Mesothelial cell of epicardium (in vitro differentiated cells): ENCODE measurements around the gene PYCR2. TPM values are rescaled to one million over a fixed set of nuclear protein-coding genes. Genes with fewer than 3 reads are reported as not detected.
"Not testable (repeated sequence)": the region's sequence is repeated elsewhere in the genome, so short reads cannot be mapped to it uniquely, and the experiment has no call there.

Experiments used
- DNase-seq, 2 experiments: peaks; one replicate each; pipeline ENCODE4 v3.0.0; 2021; ENCODE audit warnings: low spot score in 2 of 2; ENCODE audit not compliant: unreplicated experiment in 2 of 2
- H3K27ac Mint-ChIP-seq: 2 replicates; pipeline ENCODE4 v1.8.0; 2021; ENCODE audit warnings: mixed read lengths
- H3K27me3 Mint-ChIP-seq: 2 replicates; pipeline ENCODE4 v1.8.0; 2021; ENCODE audit warnings: low read depth, mixed read lengths
- H3K36me3 Mint-ChIP-seq: 2 replicates; pipeline ENCODE4 v1.8.0; 2021; ENCODE audit warnings: mixed read lengths
- H3K4me1 Mint-ChIP-seq: 2 replicates; pipeline ENCODE4 v1.8.0; 2021; ENCODE audit warnings: mixed read lengths
- H3K4me3 Mint-ChIP-seq: 2 replicates; pipeline ENCODE4 v1.8.0; 2021; ENCODE audit warnings: mild to moderate bottlenecking, moderate library complexity, mixed read lengths
- H3K9me3 Mint-ChIP-seq: 2 replicates; pipeline ENCODE4 v1.8.0; 2021; ENCODE audit warnings: mixed read lengths
- total RNA-seq: library from RNA; stranded (reverse); gene quantifications from 3 replicates; pipeline ENCODE4 v1.2.1, GENCODE V29; 2021
- TF ChIP-seq, protein P1 (sequence below): fragments of 200-600 bp; sonication (generic); IDR thresholded peaks from one replicate; pipeline ENCODE4 v1.5.0; 2021; ENCODE audit warnings: antibody characterized with exemption; ENCODE audit not compliant: unreplicated experiment

Gene PYCR2
- total RNA-seq, result 36.6 to 38.9 TPM (median 37.0 TPM) in 3 replicates

DNA sequence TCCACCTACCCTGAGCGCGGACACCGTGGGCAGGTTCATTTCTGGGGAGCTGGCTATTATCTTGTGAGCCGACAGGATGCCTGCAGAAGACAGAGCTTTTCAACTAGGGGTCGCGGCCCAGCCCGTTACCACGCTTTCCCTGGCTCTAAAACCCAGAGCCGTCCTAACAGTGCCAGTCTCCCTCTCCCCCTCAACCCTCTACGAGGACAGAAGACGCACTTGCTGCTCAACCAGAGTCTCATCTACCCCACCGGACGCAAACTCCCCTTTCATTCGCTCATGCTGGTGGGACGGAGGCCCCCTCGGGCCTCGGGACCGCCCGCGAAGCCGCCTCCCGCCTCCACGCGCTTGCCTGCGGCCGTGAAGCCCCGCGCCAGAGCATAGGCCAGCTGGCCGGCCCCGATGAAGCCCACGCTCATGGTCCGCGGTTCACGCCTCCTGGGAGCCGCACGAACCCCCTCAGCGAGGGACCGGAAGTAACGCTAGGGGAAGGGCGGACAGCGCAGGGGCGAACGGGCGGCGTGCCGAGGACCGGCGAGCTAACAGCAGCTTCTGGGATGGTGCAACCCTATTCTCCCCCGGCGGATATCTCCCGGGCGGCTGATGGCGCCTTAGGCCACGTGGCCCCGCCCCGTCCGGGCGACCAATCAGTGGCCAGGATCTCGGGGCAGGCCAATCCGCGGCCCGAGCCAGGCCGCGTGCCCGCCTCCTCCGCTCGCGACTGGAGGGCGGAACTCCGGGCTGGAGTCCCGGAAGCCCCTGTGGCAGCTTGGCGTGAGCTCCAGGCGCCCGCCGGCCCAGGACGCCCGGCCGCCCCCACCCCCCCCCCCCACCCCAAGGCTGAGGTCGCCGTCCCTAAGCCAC is at the start of gene PYCR2:
PYCR2 (minus strand) TSS at position 559 of the 864 bp plus-strand sequence; CDS start at position 419, 140 bp downstream.
- Mint-ChIP-seq H3K36me3 (peaks cover 8% of the 10 kb centered on the region), H3K27ac (peak within 1 kb of the TSS; percentile 95), H3K4me3 (peak within 1 kb of the TSS; percentile 90), H3K4me1 (peaks cover 11% of the 10 kb centered on the region), H3K27me3 (no peaks in the 10 kb centered on the region), H3K9me3 (no peaks in the 10 kb centered on the region)
- DNase-seq, result peak; percentile 92 to 96
- TF ChIP-seq, protein P1, sequence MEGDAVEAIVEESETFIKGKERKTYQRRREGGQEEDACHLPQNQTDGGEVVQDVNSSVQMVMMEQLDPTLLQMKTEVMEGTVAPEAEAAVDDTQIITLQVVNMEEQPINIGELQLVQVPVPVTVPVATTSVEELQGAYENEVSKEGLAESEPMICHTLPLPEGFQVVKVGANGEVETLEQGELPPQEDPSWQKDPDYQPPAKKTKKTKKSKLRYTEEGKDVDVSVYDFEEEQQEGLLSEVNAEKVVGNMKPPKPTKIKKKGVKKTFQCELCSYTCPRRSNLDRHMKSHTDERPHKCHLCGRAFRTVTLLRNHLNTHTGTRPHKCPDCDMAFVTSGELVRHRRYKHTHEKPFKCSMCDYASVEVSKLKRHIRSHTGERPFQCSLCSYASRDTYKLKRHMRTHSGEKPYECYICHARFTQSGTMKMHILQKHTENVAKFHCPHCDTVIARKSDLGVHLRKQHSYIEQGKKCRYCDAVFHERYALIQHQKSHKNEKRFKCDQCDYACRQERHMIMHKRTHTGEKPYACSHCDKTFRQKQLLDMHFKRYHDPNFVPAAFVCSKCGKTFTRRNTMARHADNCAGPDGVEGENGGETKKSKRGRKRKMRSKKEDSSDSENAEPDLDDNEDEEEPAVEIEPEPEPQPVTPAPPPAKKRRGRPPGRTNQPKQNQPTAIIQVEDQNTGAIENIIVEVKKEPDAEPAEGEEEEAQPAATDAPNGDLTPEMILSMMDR, result no peak

DNA sequence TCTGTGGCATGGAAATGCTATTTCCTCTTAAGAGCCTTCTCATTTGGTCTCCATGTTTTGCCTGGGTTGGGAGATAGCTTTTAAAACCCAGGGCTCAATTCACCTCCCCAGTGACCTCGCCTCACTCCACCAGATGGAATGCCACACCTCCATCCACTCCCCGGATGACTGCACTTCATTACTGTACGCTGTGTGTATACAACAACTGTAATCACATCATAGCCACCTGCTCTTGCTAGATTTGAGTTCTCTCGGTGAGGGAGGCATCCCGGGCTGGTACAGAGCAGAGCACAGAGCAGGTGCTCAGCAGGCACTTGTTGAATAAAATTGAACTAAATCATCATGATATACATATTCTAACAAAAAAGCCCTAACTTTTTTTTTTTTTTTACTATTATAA is 49.1 kb upstream of the PYCR2 start:
- DNase-seq, result no peak
- TF ChIP-seq, protein P1, result no peak
- peaks cover 7% of the 10 kb centered on the region for H3K4me1 Mint-ChIP-seq
- peaks cover 8% of the 10 kb centered on the region for H3K36me3 Mint-ChIP-seq
- H3K9me3 Mint-ChIP-seq, result peaks cover 5% of the 10 kb centered on the region
- H3K4me3 Mint-ChIP-seq, result no peak overlapping the region
- H3K27ac Mint-ChIP-seq, result no peak overlapping the region
- no peaks in the 10 kb centered on the region for H3K27me3 Mint-ChIP-seq

DNA sequence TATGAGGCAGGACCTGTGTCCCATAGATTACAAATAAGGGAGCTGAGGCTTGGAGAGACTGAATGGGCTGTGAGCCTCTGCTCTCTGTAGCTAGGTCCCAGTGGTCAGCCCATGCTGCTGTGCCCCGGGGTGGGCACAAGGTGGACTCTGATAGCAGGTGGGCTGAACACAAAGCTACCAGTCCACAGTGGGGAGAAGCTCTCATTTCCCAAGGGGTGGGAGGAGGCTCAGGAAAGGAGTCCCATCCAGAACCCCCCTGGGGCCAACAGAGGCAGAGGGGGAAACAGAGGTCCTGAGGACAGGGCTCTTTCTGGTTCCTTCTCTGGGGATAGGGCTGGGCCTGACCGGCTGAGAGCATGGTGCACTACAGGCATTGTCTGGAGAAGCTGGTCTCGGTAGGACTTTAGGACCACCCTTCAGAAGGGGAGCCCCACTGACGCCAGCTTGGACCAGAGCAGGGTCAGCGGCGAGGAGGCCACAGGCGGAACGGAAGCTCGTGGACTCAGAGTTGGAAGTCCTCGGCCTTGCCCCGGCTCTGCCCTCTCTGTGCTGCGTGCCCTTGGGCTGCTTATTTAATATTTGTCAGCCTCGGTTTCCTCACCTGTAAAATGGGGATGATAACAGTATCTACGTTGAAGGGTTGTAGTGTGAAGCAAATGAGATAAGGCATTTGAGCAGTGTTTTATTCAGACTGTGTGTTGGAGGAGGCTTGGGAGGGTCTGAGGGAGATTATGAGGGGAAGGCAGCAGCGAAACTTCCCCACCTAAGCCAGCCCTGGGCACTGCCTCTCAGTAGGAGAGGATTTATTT is 48.5 kb upstream of the PYCR2 start:
- H3K27me3 Mint-ChIP-seq, result no peaks in the 10 kb centered on the region
- no peak for DNase-seq
- peaks cover 7% of the 10 kb centered on the region for H3K4me1 Mint-ChIP-seq
- peaks cover 5% of the 10 kb centered on the region for H3K9me3 Mint-ChIP-seq
- H3K36me3 Mint-ChIP-seq, result peaks cover 8% of the 10 kb centered on the region
- no peak overlapping the region for H3K4me3 Mint-ChIP-seq
- TF ChIP-seq, protein P1, result no peak
- no peak overlapping the region for H3K27ac Mint-ChIP-seq

DNA sequence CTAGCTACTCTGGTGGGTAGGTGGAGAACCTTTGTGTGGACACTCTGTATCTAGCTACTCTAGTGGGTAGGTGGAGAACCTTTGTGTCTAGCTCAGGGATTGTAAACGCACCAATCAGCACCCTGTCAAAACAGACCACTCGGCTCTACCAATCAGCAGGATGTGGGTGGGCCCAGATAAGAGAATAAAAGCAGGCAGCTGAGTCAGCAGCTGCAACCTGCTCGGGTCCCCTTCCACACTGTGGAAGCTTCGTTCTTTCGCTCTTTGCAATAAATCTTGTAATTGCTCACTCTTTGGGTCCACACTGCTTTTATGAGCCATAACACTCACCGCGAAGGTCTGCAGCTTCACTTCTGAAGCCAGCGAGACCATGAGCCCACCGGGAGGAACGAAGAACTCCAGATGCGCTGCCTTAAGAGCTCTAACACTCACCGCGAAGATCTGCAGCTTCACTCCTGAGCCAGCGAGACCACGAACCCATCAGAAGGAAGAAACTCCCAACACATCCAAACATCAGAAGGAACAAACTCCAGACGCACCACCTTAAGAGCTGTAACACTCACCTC is 46.6 kb upstream of the PYCR2 start:
- H3K27ac Mint-ChIP-seq, result not testable (repeated sequence)

DNA sequence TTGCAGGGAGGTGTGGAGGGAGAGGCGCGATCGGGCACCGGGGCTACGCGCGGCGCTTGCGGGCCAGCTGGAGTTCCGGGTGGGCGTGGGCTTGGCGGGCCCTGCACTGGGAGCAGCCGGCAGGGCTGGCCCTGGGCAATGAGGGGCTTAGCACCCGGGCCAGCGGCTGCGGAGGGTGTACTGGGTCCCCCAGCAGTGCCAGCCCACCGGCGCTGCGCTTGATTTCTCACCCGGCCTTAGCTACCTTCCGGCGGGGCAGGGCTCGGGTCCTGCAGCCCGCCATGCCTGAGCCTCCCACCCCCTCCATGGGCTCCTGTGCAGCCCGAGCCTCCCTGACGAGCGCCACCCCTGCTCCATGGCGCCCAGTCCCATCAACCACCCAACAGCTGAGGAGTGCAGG is 45.7 kb upstream of the PYCR2 start:
- H3K4me1 Mint-ChIP-seq, DNase-seq, H3K9me3 Mint-ChIP-seq, H3K27ac Mint-ChIP-seq, H3K27me3 Mint-ChIP-seq, H3K4me3 Mint-ChIP-seq, H3K36me3 Mint-ChIP-seq: not testable (repeated sequence)

More for the DNA sequence above, 46.6 kb upstream of the PYCR2 start:
- not testable (repeated sequence) for H3K4me3 Mint-ChIP-seq, H3K4me1 Mint-ChIP-seq, H3K9me3 Mint-ChIP-seq, H3K27me3 Mint-ChIP-seq, DNase-seq, H3K36me3 Mint-ChIP-seq

DNA sequence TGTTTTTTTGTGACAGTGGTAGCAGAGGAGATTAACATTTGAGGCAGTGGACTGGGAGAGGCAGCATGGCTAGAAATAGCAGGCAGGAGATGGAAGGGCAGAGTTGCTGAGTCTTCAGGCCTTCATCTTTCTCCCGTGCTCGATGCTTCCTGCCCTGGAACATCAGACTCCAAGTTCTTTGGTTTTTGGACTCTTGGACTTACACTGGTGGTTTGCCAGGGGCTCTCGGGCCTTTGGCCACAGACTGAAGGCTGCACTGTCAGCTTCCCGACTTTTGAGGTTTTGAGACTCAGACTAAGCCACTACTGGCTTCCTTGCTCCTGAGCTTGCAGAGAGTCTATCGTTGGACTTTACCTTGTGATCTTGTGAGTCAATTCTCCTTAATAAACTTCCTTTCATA is 41.2 kb upstream of the PYCR2 start:
- Mint-ChIP-seq H3K36me3 (no peaks in the 10 kb centered on the region), H3K4me1 (peaks cover 4% of the 10 kb centered on the region), H3K4me3 (no peak overlapping the region), H3K27ac (no peak overlapping the region), H3K9me3 (no peaks in the 10 kb centered on the region), H3K27me3 (peaks cover 15% of the 10 kb centered on the region)
- TF ChIP-seq, protein P1, result no peak
- no peak for DNase-seq
